AG04450 (cell line): Measurements from ENCODE around the gene XRCC3. TPM values are rescaled to one million over a fixed set of nuclear protein-coding genes. Genes with fewer than 3 reads are reported as not detected.

Source experiments
- CTCF ChIA-PET: fragments of 300-600, 350-600 bp; formaldehyde crosslinking; extraction: SDS; loops from one replicate; lab custom pipeline; 2022; ENCODE audit warnings: antibody characterized with exemption, inconsistent platforms; lab: Charles Lee
- POLR2A ChIA-PET: fragments of 350-600 bp; formaldehyde crosslinking; extraction: SDS; loops from one replicate; lab custom pipeline; 2021; ENCODE audit warnings: antibody characterized with exemption, inconsistent platforms; lab: Yijun Ruan, JAX
- DNase-seq: peaks from one replicate; pipeline ENCODE4 v3.0.0-alpha.2; 2011; ENCODE audit warnings: low read depth, low spot score
- H3K27ac ChIP-seq: one replicate; pipeline ENCODE4 v1.5.1; 2012; ENCODE audit warnings: low read depth, low read length, control low read depth
- H3K27me3 ChIP-seq: one replicate; pipeline ENCODE4 v1.6.0; 2012; ENCODE audit warnings: low read length; ENCODE audit not compliant: control insufficient read depth, insufficient read depth
- H3K4me3 ChIP-seq: 2 replicates; pipeline ENCODE4 v1.5.1; 2011; ENCODE audit warnings: mild to moderate bottlenecking, low read depth, low read length, control low read depth
- H3K9me3 ChIP-seq: 2 replicates; pipeline ENCODE4 v1.5.1; 2012; ENCODE audit warnings: low read length; ENCODE audit not compliant: control insufficient read depth, insufficient read depth
- polyA plus RNA-seq: library from polyadenylated mRNA; depleted of rRNA; stranded (reverse); fragments of >200 nt; gene quantifications from 2 replicates; pipeline ENCODE4 v1.2.3, GENCODE V29; 2011
- TF ChIP-seq, protein P1 (sequence below): IDR thresholded peaks from 2 replicates; pipeline ENCODE4 v1.5.1; 2011; ENCODE audit warnings: low read depth, low read length, control low read depth, inconsistent platforms

The XRCC3 gene
- polyA plus RNA-seq, 1 experiment: 4.8 TPM

DNA sequence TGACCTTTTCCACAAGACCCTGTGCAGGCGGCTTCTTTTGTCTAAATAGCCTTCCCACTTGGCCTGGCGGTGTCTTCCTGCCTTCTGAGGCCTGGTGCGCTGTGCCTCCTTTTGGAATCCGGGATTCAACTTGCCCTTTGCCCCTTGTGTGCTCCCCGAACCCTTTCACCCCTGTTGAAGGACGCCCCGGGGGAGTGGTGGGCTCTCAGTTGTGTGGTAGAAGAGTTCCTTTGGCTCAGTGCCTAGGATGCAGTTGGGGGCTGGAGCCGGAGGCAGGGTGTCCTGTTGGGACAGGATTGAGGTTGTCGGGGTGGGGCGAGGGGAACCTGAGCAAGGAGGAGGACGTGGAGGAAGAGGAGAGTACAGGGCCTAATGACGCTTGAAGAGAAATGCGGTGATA lies 51.7 kb downstream of the XRCC3 start:
- Histone ChIP-seq H3K4me3 (no peak overlapping the region), H3K9me3 (no peaks in the 10 kb centered on the region; the same call in 1 of the 2 replicates), H3K27ac (peak overlapping the region; percentile 98), H3K27me3 (no peaks in the 10 kb centered on the region)
- DNase-seq: no peak
- ChIA-PET POLR2A (interaction anchor here (0.8 to 1.4 kb wide), 5 partner anchors 10 to 52 kb away, joined by 3 to 6 read pairs (median 3); partner anchors contain the start of genes KLC1, XRCC3 and ZFYVE21), CTCF (interaction anchor here (1.1 kb wide), 1 partner anchor 15 kb away, joined by 3 read pairs; no protein-coding TSS in a partner anchor)
- TF ChIP-seq, protein P1, sequence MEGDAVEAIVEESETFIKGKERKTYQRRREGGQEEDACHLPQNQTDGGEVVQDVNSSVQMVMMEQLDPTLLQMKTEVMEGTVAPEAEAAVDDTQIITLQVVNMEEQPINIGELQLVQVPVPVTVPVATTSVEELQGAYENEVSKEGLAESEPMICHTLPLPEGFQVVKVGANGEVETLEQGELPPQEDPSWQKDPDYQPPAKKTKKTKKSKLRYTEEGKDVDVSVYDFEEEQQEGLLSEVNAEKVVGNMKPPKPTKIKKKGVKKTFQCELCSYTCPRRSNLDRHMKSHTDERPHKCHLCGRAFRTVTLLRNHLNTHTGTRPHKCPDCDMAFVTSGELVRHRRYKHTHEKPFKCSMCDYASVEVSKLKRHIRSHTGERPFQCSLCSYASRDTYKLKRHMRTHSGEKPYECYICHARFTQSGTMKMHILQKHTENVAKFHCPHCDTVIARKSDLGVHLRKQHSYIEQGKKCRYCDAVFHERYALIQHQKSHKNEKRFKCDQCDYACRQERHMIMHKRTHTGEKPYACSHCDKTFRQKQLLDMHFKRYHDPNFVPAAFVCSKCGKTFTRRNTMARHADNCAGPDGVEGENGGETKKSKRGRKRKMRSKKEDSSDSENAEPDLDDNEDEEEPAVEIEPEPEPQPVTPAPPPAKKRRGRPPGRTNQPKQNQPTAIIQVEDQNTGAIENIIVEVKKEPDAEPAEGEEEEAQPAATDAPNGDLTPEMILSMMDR: no peak

GRCh38 chr14:103662591-103662990 lies 52.7 kb downstream of the XRCC3 start:
- ChIA-PET CTCF (no interaction called here), POLR2A (interaction anchor here (0.6 kb wide), 1 partner anchor 34 kb away, joined by 3 read pairs; no protein-coding TSS in a partner anchor)
- H3K4me3 ChIP-seq: no peak overlapping the region
- H3K27me3 ChIP-seq: no peaks in the 10 kb centered on the region
- TF ChIP-seq, protein P1: no peak
- H3K27ac ChIP-seq: peak overlapping the region; percentile 39
- DNase-seq: no peak
- no peaks in the 10 kb centered on the region; the same call in 1 of the 2 replicates for H3K9me3 ChIP-seq

DNA sequence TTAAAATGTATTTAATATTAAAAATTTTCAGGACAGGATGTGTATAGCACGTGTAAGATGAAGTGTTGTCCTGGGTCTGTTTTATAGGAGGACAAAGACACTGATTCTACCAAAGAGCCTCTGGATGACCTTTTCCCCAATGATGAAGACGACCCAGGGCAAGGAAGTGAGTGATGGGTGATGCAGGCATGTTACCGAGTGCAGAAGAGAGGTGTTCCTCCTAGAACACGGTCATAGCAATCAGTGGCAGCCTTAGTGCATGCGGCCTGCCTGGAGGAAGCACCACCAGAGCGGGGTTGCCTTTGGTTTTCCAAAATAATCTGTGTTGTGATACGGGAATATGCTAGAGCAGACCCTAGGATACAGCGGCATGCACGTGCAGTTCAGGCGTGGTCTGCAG lies 53.2 kb downstream of the XRCC3 start:
- peak overlapping the region; percentile 31 for H3K27ac ChIP-seq
- TF ChIP-seq, protein P1: no peak
- ChIA-PET CTCF (no interaction called here), POLR2A (no interaction called here)
- no peak for DNase-seq
- no peaks in the 10 kb centered on the region for H3K27me3 ChIP-seq
- H3K4me3 ChIP-seq: no peak overlapping the region
- no peaks in the 10 kb centered on the region; the same call in 1 of the 2 replicates for H3K9me3 ChIP-seq

- TF ChIP-seq, protein P1: no peak
- Histone ChIP-seq H3K9me3 (no peaks in the 10 kb centered on the region; the same call in 1 of the 2 replicates), H3K4me3 (no peak overlapping the region), H3K27ac (no peak overlapping the region), H3K27me3 (no peaks in the 10 kb centered on the region)
- POLR2A ChIA-PET: no interaction called here
- CTCF ChIA-PET: interaction anchor here (0.6 kb wide), 1 partner anchor 88 kb away, joined by 3 read pairs; no protein-coding TSS in a partner anchor
- no peak for DNase-seq
These were observed 55.6 kb downstream of the XRCC3 start for GRCh38 chr14:103659631-103660030.

GRCh38 chr14:103657471-103657870 lies 57.8 kb downstream of the XRCC3 start:
- Histone ChIP-seq H3K9me3 (no peaks in the 10 kb centered on the region; the same call in 1 of the 2 replicates), H3K27ac (peak overlapping the region; percentile 63), H3K27me3 (no peaks in the 10 kb centered on the region), H3K4me3 (no peak overlapping the region)
- peak; percentile 44 for DNase-seq
- ChIA-PET CTCF (interaction anchor here (0.6 to 1.0 kb wide), 3 partner anchors 11 to 23 kb away, joined by 3 to 4 read pairs (median 3); no protein-coding TSS in a partner anchor), POLR2A (interaction anchor here (0.6 to 1.1 kb wide), 2 partner anchors 27 to 239 kb away, joined by 3 read pairs; no protein-coding TSS in a partner anchor)
- TF ChIP-seq, protein P1: no peak
